GM21717 (cell line): ENCODE measurements around the gene DNAJB13.

Source experiments
- ATAC-seq: cut with Tn5 transposase; IDR thresholded peaks from one replicate; pipeline ENCODE4 v1.9.1; 2021; ENCODE audit warnings: mild to moderate bottlenecking, moderate library complexity; ENCODE audit not compliant: unreplicated experiment

Gene DNAJB13

DNA sequence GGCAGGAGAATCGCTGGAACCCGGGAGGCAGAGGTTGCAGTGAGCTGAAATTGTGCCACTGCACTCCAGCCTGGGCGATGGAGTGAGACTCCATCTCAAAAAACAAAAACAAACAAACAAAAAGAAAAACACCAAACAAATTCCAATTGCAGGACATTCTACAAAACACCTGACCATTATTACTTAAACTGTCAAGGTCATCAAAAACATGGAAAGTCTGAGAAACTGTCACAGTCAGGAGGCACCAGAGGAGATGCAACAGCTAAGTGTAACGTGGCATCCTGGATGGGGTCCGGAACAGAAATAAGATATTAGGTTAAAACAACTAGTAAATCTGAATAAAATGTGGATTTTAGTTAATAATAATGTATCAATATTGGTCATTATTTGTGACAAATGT is 914 bp upstream of the DNAJB13 start:
- ATAC-seq, result no peak

DNA sequence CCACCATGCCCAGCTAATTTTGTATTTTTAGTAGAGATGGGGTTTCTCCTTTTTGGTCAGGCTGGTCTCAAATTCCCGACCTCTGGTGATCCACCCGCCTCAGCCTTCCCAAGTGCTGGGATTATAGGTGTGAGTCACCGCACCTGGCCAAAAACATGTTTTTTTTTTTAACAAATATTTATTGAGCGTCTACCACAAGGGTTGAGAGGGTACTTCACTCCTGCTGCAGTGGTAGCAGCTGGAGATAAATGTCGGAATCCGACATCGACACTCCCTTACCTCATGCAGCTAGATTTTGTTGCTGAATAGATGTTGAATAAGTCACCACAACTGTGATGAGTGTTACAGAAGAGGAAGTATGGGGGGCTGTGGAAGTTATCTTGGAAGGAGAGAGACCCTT is 971 bp downstream of the DNAJB13 start:
- ATAC-seq, result no peak

DNA sequence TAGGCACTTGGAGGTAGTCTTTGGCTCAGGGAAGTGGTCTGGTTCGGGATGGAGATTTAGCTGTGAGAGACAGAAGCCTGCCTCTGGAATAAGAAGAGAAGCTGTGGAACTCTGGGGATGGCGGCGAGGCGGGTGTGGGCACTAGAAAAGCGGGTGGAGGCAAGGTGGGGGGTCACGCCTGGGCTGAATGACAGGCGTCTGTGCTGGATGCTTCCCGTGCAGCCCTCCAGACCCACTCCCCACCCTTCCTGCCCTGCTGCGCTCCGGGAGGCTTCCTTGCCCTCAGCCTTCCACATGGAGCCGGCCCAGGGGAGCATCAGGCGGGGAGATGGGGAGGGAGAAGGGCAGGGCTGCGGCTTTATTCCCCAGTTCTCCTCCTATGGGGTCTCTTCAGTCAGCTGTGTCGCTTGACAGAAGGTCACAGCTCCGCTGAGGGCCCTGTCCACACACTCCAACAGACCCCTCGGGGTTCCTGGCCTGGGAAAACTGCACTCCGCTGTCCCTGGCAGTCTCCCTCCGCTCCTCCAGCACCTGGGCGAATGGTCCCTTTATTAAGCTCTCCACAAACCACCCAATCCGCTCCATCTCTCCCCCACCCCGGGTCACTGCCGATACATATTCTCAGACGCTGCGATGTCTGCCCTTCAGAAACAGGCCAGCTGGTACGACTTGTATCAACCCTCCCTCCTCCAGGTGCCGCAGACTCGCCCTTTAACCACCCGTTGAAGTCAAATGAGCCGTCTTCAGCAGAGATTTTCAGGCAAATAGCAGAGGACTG is 6.2 kb downstream of the DNAJB13 start:
- no peak for ATAC-seq

DNA sequence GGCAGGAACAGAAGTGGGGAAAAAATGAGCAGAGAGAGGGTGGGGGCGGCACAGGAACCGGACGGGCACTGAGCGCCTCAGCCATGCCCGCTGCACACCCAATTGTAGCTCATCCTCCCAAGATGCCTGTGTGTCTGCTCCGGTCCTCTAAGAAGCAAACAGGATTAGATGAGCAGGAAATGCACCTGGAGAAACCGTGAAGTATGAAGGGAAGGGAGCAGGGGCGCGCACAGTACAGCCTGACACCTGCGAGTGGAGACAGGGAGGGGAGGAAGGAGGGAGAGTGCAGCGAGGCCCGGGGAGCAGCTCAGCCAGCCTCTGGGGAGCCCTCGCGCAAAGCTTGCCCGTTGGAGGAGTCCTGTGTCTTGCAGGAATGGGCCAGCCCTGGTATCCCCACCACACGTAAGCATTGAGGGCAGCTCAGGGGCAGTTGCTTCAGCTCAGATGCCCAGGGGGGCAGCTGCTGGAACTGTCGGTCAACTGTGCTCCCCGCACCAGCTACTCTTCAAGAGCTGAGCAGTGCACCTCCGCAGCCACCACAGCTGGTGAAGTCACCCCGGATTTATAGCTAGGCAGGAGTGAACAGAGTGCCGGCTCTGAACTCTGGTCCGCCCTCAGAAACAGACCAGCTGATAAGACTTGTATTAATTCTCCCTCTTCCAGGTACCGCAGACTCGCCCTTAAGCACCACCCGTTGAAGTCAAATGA is 7.0 kb downstream of the DNAJB13 start:
- ATAC-seq, result no peak

DNA sequence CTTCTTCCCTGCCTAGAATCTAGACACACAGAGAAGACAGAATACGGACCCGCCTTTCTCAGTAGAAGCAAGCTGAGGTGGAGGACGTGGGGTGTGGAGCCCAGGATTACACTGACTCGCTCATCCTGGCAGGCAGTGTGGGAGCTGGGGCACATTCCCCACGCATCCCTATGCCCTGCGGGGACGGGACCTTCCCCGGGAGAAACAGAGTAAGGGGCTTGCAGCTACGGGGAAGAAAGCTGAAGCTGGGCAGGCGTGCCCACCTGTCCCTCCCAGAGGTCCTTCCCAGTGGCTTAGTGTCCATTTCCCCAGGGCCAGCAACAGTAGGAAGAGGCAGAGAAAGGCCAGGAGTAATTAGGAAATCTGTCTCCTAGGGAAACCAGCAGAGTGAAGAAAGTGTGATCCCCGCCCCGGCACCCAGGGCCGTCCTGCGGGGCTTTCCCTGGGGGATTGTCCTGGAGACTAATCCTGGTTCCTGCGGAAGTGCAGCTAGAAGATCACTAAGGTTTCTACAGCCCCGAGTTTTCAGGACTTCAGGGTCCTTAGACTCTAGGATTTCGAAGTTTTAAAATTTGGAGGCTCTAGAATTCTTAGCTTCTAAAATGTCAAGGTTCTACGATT is 7.8 kb downstream of the DNAJB13 start:
- ATAC-seq, result no peak

DNA sequence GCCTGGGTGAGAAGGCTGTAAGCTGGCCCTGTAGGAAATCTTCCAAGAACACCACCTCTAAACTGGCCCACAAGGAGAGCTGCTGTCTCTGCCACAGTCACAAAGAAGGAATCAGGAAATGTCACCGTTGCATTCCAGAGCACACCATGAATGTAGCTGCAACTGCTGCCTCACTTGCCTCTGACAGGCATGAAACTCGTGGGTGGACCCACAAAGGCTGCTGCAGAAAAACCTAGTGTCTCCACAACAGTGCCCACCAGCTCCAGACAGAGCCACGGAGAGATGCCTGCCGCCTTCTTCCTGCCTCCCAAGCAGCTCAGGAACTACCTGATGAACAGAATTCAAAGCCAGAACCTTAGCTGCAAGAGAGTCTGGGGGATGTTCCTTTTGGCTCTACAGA is 10.5 kb downstream of the DNAJB13 start:
- no peak for ATAC-seq

DNA sequence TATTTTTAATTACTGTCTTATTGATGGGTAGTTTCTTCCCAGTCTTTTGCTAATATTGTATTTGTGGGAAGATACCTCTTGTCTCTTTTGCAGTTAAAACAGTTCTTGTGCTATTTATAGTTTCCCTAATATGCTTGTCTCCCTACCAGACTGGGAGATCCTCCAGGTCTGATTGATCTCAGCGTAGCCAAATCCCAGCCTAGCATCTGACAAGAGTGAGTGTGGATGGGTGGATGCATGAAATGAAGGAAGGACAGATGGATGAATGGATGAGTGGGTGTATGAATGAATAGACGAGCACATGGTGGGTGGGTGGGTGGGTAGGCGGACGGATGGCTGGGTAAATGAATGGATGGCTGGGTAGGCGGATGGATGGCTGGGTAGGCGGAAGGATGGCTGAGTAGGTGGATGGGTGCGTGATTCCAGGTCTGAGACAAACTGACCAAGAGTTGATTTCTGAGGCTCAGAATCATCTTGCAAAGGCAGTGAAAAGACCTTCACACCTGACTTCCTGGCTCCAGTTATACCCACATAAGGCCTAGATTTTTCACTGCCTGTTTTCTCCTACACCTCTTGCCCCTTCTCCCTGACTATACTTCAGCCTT is 11.4 kb downstream of the DNAJB13 start:
- ATAC-seq, result no peak

DNA sequence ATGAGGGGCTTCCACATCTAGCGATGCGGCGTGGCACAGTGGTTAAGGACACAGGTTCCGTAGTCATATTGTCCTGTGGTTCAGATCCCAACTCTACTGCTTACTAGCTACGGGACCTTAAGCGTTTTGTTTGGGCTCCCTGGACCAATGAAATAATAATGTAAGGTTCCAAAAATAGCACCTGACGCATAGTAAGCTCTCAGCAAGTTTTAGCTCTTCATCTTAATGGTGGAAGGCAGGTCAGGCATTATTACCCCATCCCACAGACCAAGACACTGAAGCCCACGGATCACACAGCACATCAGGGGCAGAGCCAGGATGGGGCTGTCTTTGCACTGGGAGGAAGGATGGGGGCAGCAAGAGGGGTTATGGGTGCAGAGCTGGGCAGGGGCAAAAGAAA is 13.0 kb downstream of the DNAJB13 start:
- no peak for ATAC-seq

DNA sequence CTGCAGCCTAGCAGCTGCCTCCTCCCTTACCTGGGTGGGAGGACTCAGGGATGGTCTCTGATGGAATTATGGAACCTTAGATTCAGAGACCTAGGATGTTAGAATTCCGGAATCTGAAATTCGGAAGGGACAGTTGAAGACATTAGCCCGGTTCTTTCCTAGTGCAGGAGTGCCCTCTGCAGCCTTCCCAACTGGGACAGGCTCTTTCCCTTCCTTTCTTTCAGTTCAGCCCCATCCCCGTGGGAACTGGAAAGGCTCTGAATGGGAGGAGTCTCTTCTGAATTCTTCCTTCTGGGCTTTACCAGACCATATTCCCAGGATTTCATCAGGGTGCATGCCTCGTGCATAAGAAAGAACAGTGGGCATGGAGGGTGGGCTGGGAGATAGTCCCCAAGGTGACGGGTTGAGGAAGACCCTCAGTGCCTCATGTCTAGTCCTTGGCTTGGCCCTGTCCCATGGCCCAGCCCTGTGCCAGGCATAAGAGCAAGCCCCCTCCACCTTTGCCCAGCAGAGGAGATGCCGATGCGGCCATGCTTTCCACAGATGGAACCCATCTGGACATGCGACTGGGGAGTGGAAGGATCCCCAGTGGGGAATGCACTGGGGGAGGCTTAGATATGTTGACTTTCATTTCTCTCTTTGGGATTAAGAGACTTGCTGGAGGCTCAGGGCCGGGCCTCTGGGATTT is 14.4 kb downstream of the DNAJB13 start:
- ATAC-seq, result no peak

DNA sequence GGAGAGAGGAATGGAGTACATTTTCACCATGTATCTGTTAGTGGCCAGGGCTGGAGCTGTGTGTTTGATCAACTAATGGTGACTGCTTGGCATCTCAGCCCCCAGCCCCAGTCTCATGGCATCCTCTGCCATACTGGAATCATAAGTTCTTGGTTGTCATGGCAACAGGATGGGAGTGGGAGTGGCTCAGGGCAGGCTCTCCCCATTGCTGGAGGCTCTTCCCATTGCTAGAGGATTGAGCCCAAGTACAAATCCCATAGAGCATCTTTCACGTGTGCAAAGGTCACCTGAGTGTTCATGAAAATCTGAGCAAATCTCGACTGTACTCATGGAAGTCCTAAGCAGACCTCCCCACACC is 14.9 kb downstream of the DNAJB13 start:
- no peak for ATAC-seq

DNA sequence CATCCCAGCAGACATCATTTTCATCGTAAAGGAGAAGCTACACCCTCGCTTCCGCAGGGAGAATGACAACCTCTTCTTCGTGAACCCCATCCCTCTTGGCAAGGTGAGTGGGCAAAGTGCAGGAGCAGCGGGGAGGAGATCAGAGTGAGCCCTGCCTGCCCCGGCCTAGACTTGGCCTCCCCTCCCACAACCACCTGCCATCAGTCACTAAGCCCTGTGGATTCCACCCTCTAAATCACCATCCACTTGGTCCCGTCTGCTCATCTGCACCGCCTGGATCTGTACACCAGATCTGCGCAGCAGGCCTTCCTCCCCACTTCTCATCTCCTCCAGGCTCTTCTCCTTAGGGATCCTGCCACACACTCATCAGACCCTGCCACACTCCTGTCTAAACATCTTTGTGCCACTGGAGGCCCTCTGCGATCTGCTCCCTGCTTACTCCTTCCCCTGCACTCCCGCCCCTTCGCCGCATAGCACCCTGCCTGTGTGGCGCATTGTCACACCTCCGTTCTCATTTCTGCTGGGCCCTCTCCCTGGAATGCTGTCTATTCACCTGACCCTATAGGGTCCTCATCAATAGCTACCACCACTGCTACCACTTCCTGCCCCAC is 17.6 kb downstream of the DNAJB13 start:
- ATAC-seq, result no peak

DNA sequence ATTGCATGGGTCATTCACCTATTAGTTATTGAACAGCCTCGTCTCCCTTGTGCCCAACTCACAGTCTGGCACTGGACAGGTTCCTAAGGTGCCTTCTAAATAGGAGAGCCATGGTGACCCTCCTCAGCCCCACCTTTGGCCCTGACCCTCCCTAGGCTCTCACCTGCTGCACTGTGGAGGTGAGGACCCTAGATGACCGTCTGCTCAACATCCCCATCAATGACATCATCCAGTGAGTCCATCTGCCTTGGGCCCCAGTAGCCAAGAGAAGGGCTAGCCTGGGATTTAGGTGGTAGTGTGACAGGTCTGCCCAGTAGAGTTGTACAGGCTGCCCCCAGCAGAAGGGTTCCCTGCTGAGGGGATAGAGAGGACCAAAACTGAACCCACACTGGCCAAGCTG is 18.3 kb downstream of the DNAJB13 start:
- ATAC-seq, result no peak

DNA sequence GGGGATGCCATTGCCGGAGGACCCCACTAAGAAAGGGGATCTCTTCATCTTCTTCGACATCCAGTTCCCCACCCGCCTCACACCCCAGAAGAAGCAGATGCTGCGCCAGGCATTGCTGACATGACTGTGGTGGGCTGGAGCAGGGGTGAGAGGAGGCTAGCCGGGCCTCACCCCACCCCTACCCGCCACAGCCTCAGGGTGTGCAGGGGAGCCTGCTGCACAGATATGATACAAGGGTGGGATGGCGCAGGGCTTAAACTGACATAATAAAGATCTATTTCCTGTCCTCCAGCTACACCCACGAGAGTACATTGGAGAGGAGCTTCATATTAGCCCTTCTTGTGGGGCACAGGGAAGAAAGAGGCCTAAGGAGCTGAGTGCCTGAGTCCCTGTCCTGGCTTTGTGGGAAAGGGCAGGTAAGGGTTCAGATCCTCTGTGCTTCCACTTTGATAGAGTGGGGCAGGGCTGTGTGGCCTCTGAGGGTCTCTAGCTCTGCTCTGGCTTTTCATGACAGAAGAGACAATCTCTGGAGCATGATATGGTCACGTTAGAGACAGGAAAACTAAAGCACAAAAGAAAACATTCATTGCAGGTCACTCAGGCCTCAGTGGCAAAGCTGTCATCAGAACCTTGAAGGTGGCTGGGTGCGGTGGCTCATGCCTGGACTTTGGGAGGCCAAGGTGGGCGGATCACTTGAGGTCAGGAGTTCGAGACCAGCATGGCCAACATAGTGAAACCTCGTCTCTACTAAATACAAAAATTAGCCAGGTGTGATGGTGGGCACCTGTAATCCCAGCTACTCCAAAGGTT is 19.4 kb downstream of the DNAJB13 start:
- ATAC-seq, result no peak

DNA sequence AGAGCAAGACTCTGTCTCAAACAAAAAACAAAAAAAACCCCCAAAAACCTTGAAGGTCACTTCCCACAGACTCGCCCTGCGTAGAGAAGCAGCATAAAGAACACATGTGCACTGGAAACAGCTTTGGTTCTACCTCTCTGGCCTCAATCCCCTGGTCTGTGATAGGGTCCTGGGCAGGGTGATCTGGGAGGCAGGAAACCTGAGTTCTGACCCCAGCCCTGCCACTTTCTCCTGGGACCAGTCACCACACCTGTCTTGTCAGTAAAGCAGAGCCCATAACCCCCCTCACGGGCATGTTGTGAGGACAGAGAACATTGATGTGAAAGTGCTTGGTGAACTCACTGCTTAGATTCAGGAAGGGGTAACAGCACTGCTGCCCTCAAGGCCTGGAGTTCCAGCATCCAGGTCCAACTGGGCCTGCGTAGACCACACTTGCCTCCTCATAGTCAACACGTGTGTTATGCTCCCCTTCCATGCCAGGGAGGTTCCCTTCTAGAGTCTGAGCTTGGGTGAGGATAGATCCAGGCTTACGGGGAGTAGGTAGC is 20.4 kb downstream of the DNAJB13 start:
- ATAC-seq, result no peak

DNA sequence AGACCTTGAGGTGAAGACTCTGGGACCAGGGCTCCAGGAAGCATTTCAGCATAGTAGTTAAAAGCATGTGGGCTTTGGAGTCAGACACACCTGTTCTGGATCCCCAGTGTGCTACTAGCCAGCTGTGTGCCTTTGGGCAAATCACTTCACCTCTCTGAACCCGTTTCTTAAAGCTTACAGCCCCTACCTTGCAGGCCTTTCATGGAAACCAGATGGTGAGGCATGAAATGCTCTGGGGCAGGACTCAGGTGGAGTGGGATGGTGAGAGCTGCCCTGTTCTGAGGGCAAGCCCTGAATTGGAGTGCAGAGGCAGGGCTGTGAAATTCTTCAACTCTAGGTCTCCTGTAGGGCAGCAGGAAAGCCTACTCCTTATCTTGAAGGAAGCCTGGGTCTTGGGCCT is 21.4 kb downstream of the DNAJB13 start:
- no peak for ATAC-seq

DNA sequence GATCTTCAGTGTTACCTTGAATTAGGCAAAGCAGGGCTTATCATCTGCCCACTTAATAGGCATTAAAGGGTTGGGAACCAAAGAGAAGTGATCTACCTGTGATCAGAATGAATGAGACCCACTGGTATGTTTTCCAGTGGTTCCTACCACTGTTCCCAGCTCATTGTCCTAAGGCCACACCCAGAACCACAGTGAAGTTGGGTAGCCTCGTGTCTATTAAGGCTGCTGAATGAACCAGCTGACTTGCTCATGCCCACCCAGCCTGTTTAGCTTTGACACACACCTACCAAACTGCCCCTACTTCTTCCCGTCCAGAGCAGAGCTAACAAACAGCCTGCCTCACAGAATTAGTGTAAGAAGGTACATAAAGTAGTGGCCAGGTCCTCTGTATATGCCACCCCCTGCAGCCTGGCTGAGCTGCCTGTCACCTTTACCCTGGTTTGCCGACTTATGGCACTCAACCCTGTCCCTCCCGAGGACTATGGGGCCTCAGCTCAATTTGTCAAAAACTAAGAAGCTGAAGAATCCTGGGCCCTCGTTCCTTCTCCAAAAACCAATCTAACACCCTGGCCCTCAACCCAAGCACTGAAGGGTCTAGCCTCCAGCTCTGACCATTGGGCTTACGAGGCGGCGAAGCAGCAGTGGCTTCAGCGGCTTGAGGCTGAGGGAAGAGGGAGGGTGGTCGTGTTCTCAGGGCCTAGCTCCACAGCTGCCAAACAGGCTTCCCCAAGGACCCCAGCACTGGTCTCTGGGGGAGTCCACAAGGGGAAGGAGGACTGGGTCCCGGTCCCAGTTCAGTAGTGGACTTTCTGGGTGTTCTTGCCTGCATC is 22.0 kb downstream of the DNAJB13 start:
- ATAC-seq, result no peak

DNA sequence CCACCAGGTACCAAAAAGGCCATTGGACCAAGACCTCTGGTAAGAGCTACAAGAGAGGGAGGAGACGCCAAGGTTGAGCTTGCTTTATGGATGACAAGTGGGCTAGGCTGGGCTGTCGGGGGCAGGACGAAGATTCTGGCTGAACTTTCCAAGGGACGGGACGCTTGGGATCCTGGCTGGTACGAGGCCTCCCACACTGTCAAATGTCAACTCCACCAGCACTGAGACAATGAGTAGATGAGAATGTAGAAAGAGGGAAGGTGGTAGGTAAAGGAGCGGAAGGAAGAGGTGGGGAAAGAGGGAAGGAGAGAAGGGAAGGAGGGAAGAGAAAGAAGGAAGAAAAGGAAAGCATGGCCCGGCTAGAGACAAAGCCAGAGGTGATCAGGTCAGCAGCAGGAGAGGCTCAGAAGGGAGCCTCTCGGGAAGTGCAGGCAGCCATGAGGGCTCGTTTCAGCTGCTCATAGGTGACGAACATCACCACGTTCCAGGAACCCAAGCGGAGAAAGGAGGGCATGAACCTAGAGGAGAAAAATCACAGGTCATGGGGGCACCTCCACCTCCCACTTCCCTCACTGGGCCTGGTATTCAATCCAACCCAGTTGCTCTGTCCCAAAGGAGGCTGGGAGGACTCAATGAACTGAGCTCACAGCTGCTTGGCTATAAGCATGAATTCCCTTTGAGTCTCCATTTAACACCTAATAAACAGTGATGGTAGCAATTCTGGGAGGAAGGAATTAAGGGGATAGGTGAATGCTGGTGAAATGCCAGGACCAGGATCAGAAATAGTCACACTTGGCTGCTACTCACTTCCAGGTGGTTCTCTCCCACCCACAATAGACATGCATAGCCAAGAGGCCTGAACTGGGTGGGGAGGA is 24.0 kb downstream of the DNAJB13 start:
- ATAC-seq, result no peak

DNA sequence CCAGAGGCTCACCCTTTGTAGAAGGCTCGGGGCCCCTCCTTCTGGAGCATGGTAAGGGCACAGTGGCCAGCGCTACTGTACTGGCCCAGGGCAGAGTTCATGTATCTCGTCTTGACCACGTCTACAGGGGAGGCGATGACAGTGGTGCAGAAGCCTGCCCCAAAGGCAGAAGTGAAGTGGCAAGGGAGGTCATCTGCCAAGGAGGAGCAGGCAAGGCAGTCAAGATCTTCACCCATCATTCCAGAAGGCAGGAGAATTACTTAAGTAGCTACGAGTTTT is 24.6 kb downstream of the DNAJB13 start:
- no peak for ATAC-seq
